RCC 7860 (cell line): ENCODE data around the gene ABLIM2.

Source experiments
- DNase-seq: peaks from one replicate; pipeline ENCODE4 v3.0.0-alpha.2; 2015; ENCODE audit warnings: low spot score
- FAIRE-seq: peaks from 2 replicates; lab custom pipeline; 2012; peaks lifted over from hg19 to GRCh38; lab: Jason Lieb, UNC

The ABLIM2 gene

GRCh38 chr4:7995135-7995534 is 163.5 kb downstream of the ABLIM2 start:
- no peak for DNase-seq
- no peak for FAIRE-seq

- DNase-seq (no peak), FAIRE-seq (no peak)
Observed at GRCh38 chr4:7993671-7994070, 164.9 kb downstream of the ABLIM2 start.

DNA sequence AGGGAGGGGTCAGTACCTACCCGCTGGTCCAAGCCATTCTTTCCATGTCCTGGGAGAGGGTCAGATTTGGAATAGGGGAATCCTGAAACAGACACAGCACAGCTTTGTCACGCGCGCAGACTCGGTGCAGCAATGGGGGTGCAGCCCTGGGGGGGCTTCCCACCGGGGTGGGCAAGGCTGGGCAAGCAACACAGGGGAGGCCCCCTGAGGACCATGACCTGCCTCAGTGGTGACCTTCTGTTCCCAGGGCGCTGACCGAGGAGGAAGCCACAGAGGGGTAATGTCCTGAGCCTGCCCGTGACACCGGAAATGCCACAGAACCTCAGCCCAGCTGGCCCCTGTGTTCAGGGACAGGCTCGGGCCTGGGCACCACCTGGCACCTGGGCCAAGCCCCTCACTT is 165.8 kb downstream of the ABLIM2 start:
- FAIRE-seq, result no peak
- no peak for DNase-seq

- no peak for DNase-seq
- FAIRE-seq, result no peak
Observed at GRCh38 chr4:7990807-7991459, 167.7 kb downstream of the ABLIM2 start.

- FAIRE-seq, result no peak
Observed at GRCh38 chr4:7989654-7990053, 169.0 kb downstream of the ABLIM2 start.

GRCh38 chr4:7988437-7988836 is 170.2 kb downstream of the ABLIM2 start:
- DNase-seq, result no peak
- no peak for FAIRE-seq

More at GRCh38 chr4:7989654-7990053, 169.0 kb downstream of the ABLIM2 start:
- no peak for DNase-seq

- FAIRE-seq, result no peak
- peak; percentile 42 for DNase-seq
Observed at GRCh38 chr4:7987148-7987989, 171.2 kb downstream of the ABLIM2 start.

DNA sequence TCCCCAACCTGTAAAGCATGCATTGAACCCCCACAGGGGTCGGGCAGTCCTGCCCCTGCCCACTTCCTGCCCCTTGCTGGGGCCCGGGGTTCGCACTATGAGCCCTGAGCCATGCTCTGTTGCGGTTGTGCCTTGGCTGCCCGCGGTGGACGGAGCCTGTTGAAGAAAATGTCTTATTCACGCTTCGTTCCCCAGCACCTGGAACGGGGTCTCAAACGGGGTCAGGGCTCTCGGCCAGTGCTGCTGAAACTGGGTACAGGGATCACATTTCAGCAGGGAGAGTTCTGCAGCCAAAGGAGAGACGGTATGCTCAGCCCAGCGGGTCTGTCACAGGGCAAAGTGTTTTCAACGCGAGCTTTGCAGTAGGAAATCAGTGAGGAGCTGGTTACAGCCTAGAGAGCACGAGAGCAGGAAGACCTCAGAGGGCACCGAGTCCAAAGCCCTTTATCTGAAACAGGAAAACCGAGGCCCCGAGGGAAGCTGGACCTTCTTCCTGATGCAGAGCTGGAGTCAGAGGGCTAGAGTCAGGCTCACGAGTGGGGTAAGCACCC is 172.6 kb downstream of the ABLIM2 start:
- no peak for DNase-seq
- FAIRE-seq, result no peak

- no peak for FAIRE-seq
Observed at GRCh38 chr4:7985072-7985471, 173.5 kb downstream of the ABLIM2 start.

GRCh38 chr4:7984286-7984925 is 174.2 kb downstream of the ABLIM2 start:
- no peak for DNase-seq
- FAIRE-seq, result no peak

More at GRCh38 chr4:7985072-7985471, 173.5 kb downstream of the ABLIM2 start:
- DNase-seq, result no peak

- no peak for DNase-seq
- FAIRE-seq, result no peak
Observed at GRCh38 chr4:7983296-7983695, 175.3 kb downstream of the ABLIM2 start.

GRCh38 chr4:7981738-7982394 is 176.7 kb downstream of the ABLIM2 start:
- no peak for FAIRE-seq
- DNase-seq, result no peak

DNA sequence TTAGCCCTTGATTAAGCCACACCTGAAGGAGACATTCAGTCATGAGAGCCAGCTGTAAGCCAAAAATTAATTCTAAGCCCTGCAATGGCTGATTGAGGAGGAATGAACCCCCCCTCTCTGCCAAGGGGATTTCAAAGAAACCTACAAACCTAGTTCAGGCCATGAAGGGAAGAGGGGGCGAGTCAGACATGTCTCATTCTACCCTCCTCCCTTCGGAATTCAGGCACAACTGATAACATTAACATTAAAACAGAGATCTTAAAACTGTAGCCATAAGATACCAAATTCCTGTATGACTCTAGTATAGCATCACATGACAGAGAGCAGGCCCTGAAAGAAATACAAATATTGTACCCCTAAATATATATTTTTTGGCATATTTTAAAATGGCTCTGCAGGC is 178.6 kb downstream of the ABLIM2 start:
- FAIRE-seq (no peak), DNase-seq (peak; percentile 11)

DNA sequence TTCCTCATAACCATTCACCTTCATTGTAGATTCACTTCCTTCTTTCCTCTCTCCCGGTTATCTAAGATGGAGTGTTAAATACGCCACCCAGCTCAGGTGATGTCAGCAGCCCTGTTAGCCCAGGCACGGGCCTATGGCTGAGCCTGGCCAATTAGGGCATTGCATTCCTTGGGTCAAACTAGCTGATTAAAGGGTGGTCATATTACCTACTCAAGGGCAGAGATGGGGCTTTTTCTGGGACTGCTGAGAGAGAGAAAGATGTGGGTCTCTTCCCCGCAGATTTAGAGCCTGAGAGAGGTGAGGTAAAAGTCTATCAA is 179.0 kb downstream of the ABLIM2 start:
- DNase-seq (no peak), FAIRE-seq (no peak)

DNA sequence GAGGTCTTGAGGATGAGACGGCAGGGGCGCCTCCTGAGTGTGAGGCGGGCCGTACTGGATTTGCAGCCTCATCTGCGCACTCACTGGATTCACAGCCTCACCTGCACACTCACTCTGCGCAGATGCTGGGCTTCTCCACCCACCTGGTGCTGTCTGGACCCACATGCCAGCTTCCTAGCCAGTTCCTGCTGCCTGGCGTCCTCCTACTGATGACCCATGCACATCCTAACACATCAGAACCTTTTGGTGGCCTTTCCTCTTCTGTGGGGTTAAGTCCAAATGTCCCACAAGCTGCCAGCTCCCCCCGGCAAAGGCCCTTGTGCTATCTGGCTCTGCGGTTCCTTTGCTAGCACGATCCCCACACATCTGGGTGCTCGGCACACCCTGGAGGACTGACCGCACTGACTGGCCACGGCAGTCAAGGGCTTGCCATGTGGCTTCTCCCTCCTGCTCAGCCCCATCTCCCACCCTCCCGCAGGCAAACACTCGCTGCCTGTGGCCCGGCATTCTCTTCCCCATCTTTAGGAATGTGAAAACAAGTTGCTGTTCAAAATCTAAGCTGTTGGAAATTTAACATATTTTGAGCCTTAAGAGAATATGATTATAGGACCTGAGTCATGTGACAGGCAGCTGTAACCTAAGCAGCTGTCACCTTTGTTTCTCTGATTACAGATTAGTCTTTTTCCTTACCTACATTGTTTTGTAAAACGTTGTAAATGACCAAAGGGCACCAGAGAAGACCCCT is 179.5 kb downstream of the ABLIM2 start:
- FAIRE-seq (no peak), DNase-seq (no peak)

GRCh38 chr4:7978489-7978888 is 180.1 kb downstream of the ABLIM2 start:
- no peak for DNase-seq
- FAIRE-seq, result no peak

- no peak for FAIRE-seq
- DNase-seq, result no peak
Observed at GRCh38 chr4:7976634-7977033, 182.0 kb downstream of the ABLIM2 start.

DNA sequence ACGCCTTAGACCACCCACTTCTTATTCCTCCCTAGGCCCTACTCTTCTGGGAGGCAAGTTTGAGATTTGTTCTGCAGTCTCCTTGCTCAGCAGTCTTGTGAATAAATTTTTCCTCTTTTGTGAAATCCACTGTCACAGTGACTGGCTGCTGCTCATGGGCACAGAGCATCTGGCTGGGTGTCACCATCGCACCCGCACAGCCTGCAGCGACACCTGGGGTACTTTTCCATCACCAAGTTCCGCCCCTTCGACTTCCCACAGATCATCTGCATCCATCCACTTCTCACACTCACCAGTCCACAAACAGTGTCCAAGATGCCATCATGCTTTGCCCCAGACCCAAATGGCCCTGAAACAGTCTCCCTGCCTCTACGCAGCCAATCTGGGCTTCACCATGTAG is 182.6 kb downstream of the ABLIM2 start:
- FAIRE-seq, result no peak
- DNase-seq, result no peak

- no peak for DNase-seq
- FAIRE-seq, result no peak
Observed at GRCh38 chr4:7974425-7974824, 184.2 kb downstream of the ABLIM2 start.

GRCh38 chr4:7973545-7973981 is 185.1 kb downstream of the ABLIM2 start:
- FAIRE-seq (no peak), DNase-seq (peak; percentile 61)
